Measurements from ENCODE around the gene ARID1B.
A peak's percentile ranks its signal among the peaks of the same experiment; 100 is the strongest.

The ARID1B gene

DNA sequence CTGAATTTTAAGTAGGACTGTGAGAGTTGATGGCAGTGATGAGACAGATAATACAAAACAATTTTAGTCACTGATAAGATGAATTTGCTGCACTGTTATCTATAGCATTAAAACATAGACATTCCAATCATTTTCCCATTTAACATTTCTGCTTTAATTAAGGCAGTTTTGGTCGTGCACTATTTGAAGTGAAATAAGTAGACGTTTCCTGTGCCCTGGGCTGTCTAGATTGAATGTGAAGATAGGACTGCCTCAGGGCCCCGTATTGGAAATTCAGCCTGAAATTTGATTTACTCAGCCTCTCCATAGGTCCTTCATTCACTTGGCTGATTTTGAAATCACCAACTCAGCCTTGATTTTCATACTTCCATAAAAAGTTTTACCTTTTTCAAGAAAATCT, 48.3 kb downstream of the ARID1B start:
- Histone ChIP-seq H3K36me3 (ENCODE audit: control insufficient read depth in 2 of 2, insufficient read depth in 1 of 2, low read length in 2 of 2) (peaks cover 0 to 10% of the 10 kb centered on the region in 2 experiments; a peak in 1 of 3 replicates), H3K27ac (ENCODE audit: extremely low read depth, low read depth, low read length) (no peak overlapping the region), H3K4me1 (ENCODE audit: control insufficient read depth, insufficient read depth, low read length) (peaks cover 14% of the 10 kb centered on the region), H3K4me3 (ENCODE audit: low read depth, low read length) (no peak overlapping the region), H3K9me3 (ENCODE audit: control insufficient read depth, insufficient read depth, low read depth, low read length) (no peaks in the 10 kb centered on the region)
- ChIA-PET CTCF (no interaction called here), POLR2A (no interaction called here)
- TF ChIP-seq ZFP69B (tag by site-specific recombination; IDR thresholded peaks at IDR 0.05) = 0 out of 2 replicates have a peak, but pooled peaks have one; percentile 27
- no peak for TF ChIP-seq ZNF530 (tag by site-specific recombination; IDR thresholded peaks at IDR 0.05; ENCODE audit: low read depth)
- TF ChIP-seq ZBTB44 (tag by site-specific recombination; IDR thresholded peaks at IDR 0.05) = no peak
- peak; percentile 70; the same call in 1 of the 2 replicates for TF ChIP-seq TCF7L2 (IDR thresholded peaks at IDR 0.05; ENCODE audit: borderline replicate concordance, low read depth, low read length)
- TF ChIP-seq YY1 (tag by site-specific recombination; IDR thresholded peaks at IDR 0.05) = no peak
- TF ChIP-seq ZBTB21 (tag by site-specific recombination; IDR thresholded peaks at IDR 0.05) = no peak
- TF ChIP-seq ZNF112 (tag by site-specific recombination; IDR thresholded peaks at IDR 0.05) = no peak
- no peak for TF ChIP-seq ZNF792 (tag by site-specific recombination; IDR thresholded peaks at IDR 0.05)
- no peak for TF ChIP-seq ZNF366 (tag by site-specific recombination; conservative IDR thresholded peaks at IDR 0.05)
- no peak for TF ChIP-seq ATF2 (tag by site-specific recombination; IDR thresholded peaks at IDR 0.05; ENCODE audit: low read depth)
- TF ChIP-seq BCL6B (tag by site-specific recombination; IDR thresholded peaks at IDR 0.05) = no peak
- TF ChIP-seq, protein P1, sequence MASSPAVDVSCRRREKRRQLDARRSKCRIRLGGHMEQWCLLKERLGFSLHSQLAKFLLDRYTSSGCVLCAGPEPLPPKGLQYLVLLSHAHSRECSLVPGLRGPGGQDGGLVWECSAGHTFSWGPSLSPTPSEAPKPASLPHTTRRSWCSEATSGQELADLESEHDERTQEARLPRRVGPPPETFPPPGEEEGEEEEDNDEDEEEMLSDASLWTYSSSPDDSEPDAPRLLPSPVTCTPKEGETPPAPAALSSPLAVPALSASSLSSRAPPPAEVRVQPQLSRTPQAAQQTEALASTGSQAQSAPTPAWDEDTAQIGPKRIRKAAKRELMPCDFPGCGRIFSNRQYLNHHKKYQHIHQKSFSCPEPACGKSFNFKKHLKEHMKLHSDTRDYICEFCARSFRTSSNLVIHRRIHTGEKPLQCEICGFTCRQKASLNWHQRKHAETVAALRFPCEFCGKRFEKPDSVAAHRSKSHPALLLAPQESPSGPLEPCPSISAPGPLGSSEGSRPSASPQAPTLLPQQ (tag by site-specific recombination; IDR thresholded peaks at IDR 0.05) = 0 out of 2 replicates have a peak, but pooled peaks have one; percentile 20
- TF ChIP-seq ZNF658 (tag by site-specific recombination; IDR thresholded peaks at IDR 0.05) = no peak
- TF ChIP-seq, protein P2, sequence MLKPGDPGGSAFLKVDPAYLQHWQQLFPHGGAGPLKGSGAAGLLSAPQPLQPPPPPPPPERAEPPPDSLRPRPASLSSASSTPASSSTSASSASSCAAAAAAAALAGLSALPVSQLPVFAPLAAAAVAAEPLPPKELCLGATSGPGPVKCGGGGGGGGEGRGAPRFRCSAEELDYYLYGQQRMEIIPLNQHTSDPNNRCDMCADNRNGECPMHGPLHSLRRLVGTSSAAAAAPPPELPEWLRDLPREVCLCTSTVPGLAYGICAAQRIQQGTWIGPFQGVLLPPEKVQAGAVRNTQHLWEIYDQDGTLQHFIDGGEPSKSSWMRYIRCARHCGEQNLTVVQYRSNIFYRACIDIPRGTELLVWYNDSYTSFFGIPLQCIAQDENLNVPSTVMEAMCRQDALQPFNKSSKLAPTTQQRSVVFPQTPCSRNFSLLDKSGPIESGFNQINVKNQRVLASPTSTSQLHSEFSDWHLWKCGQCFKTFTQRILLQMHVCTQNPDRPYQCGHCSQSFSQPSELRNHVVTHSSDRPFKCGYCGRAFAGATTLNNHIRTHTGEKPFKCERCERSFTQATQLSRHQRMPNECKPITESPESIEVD (tag by site-specific recombination; IDR thresholded peaks at IDR 0.05) = peak; percentile 51
- no peak for TF ChIP-seq ZNF645 (tag by site-specific recombination; IDR thresholded peaks at IDR 0.05)
- TF ChIP-seq ZNF311 (tag by site-specific recombination; IDR thresholded peaks at IDR 0.05; ENCODE audit: borderline replicate concordance) = no peak
- TF ChIP-seq PRDM2 (tag by site-specific recombination; IDR thresholded peaks at IDR 0.05; ENCODE audit: borderline replicate concordance) = no peak
- TF ChIP-seq ZNF473 (tag by site-specific recombination; IDR thresholded peaks at IDR 0.05) = no peak

Data from HEK293 (cell line).